ENCODE measurements around the gene ING5.

DNA sequence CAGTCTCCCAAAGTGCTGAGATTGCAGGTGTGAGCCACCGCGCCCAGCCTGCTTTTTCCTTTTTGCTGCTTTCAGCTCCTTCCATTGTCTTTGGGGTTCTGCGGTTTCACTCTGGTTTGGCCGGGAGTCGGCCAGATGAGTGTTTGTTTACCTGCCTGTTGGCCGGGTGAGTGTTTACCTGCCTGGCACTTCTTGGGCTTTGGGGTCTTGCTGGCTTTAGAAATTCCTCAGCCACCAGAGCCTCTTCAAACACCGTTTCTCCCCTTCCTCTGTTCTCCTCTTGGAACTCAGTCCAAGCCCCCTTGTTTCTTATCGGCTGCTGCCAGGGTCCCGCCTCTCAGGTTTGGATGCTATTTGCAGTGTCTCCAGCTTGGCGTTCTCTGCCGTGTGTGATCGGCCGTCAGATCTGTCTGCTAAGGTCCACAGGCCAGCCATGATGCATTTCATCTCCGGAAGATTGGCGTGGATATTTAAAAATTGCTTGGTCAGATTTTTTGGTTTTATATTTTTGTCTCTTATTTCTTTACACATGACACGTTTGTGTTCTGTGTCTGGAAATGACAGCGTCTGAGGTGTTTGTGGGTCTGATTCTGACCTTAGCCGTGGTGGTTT is 60.6 kb downstream of the ING5 start:
- TF ChIP-seq, protein P1, sequence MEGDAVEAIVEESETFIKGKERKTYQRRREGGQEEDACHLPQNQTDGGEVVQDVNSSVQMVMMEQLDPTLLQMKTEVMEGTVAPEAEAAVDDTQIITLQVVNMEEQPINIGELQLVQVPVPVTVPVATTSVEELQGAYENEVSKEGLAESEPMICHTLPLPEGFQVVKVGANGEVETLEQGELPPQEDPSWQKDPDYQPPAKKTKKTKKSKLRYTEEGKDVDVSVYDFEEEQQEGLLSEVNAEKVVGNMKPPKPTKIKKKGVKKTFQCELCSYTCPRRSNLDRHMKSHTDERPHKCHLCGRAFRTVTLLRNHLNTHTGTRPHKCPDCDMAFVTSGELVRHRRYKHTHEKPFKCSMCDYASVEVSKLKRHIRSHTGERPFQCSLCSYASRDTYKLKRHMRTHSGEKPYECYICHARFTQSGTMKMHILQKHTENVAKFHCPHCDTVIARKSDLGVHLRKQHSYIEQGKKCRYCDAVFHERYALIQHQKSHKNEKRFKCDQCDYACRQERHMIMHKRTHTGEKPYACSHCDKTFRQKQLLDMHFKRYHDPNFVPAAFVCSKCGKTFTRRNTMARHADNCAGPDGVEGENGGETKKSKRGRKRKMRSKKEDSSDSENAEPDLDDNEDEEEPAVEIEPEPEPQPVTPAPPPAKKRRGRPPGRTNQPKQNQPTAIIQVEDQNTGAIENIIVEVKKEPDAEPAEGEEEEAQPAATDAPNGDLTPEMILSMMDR (IDR thresholded peaks at IDR 0.05; ENCODE audit: low read depth, low read length, poor library complexity, severe bottlenecking), result no peak
- TF ChIP-seq EZH2phosphoT487 (IDR thresholded peaks at IDR 0.05; ENCODE audit: borderline replicate concordance, low read length), result no peak
